MM.1S (cell line): Measurements from ENCODE around the gene DHRS12.

ENCODE experiments used
- DNase-seq: peaks from one replicate; pipeline ENCODE4 v3.0.0-alpha.2; 2015
- H2AFZ ChIP-seq: fragments of 300-600 bp; sonication (generic); 2 replicates; pipeline ENCODE4 v1.6.0; 2016; ENCODE audit warnings: antibody characterized with exemption, low read length
- H3F3A ChIP-seq: fragments of 300-600 bp; sonication (generic); 2 replicates; pipeline ENCODE4 v1.6.1; 2016; ENCODE audit warnings: mild to moderate bottlenecking, antibody characterized with exemption, low read length, moderate library complexity, mixed read lengths; ENCODE audit not compliant: insufficient read depth
- H3K27ac ChIP-seq: fragments of 300-600 bp; sonication (generic); 2 replicates; pipeline ENCODE4 v1.5.1; 2016; ENCODE audit warnings: mild to moderate bottlenecking, low read length
- H3K27me3 ChIP-seq: fragments of 300-600 bp; sonication (generic); replicated peaks from 2 replicates; pipeline ENCODE4 v1.6.0; 2016; ENCODE audit warnings: low read length; ENCODE audit not compliant: insufficient read depth
- H3K36me3 ChIP-seq: fragments of 300-600 bp; sonication (generic); replicated peaks from 2 replicates; pipeline ENCODE4 v1.6.1; 2016; ENCODE audit warnings: mild to moderate bottlenecking, low read length, mixed read lengths; ENCODE audit not compliant: insufficient read depth
- H3K4me1 ChIP-seq: fragments of 300-600 bp; sonication (generic); 2 replicates; pipeline ENCODE4 v1.6.1; 2016; ENCODE audit warnings: low read length, mixed read lengths
- H3K4me2 ChIP-seq: fragments of 300-600 bp; sonication (generic); 2 replicates; pipeline ENCODE4 v1.6.0; 2016; ENCODE audit warnings: low read depth, low read length
- H3K4me3 ChIP-seq: fragments of 300-600 bp; sonication (generic); 2 replicates; pipeline ENCODE4 v1.5.1; 2016; ENCODE audit warnings: low read length, mixed read lengths
- H3K79me2 ChIP-seq: fragments of 300-600 bp; sonication (generic); 2 replicates; pipeline ENCODE4 v1.6.1; 2016; ENCODE audit warnings: mixed run types, low read length, mixed read lengths
- H3K9ac ChIP-seq: fragments of 300-600 bp; sonication (generic); 2 replicates; pipeline ENCODE4 v1.6.1; 2016; ENCODE audit warnings: low read length, mixed read lengths
- H3K9me2 ChIP-seq: fragments of 300-600 bp; sonication (generic); replicated peaks from 2 replicates; pipeline ENCODE4 v1.6.1; 2016; ENCODE audit warnings: mild to moderate bottlenecking, low read length, mixed read lengths; ENCODE audit not compliant: insufficient read depth
- H3K9me3 ChIP-seq: fragments of 300-600 bp; sonication (generic); replicated peaks from 2 replicates; pipeline ENCODE4 v1.6.1; 2016; ENCODE audit warnings: mild to moderate bottlenecking, low read length, mixed read lengths; ENCODE audit not compliant: insufficient read depth
- H4K20me1 ChIP-seq: fragments of 300-600 bp; sonication (generic); 2 replicates; pipeline ENCODE4 v1.6.1; 2016; ENCODE audit warnings: mild to moderate bottlenecking, low read length, moderate library complexity, mixed read lengths; ENCODE audit not compliant: insufficient read depth
- CTCF ChIP-seq: fragments of 300-600 bp; sonication (generic); IDR thresholded peaks from 2 replicates; pipeline ENCODE4 v1.5.1; 2016; ENCODE audit warnings: antibody characterized with exemption, low read length, mixed read lengths
- EZH2 ChIP-seq: fragments of 300-600 bp; sonication (generic); optimal IDR thresholded peaks from 2 replicates; pipeline ENCODE3; 2017; ENCODE audit warnings: low read depth, mild to moderate bottlenecking, antibody characterized with exemption, low read length, mixed read lengths
- EZH2phosphoT487 ChIP-seq: fragments of 300-600 bp; sonication (generic); IDR thresholded peaks from 2 replicates; pipeline ENCODE4 v1.6.1; 2018; ENCODE audit warnings: antibody characterized with exemption, low read length

Gene DHRS12

DNA sequence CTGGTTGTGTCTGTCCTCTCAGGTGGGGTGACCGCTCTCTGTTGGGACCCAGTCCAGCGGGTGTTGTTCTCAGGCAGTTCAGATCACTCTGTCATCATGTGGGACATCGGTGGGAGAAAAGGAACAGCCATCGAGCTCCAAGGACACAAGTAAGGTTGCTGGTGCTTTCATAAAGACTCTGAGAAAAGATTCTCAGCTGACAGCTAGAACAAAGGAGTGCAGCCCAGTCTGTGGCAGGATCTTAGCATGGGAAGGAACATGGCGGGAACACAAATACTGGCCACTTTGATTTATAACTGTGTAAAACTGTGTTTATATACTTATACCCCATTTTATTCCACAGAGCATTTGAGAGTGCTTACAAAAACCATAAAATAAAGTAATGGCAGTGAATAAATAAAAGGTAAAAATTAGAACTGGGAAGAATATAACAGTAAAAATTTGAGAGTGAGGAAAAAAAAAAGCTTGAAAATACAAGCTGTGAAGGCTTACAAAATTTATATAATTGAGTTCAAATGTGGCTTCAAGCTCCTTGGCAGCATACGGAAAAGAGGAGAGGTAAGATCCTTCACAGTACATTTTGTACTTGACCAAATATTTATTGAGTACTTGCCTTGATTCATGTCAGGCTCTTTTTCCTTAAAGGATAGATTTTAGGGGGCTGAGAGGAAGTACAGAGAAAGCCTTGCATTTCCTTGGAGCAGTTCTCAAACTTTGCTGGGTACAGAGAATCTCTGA is 64.8 kb downstream of the DHRS12 start:
- H3K9me3 ChIP-seq: no peaks in the 10 kb centered on the region
- no peaks in the 10 kb centered on the region for H3F3A ChIP-seq
- no peaks in the 10 kb centered on the region for H3K27me3 ChIP-seq
- no peak for DNase-seq
- no peak overlapping the region for H3K4me2 ChIP-seq
- no peaks in the 10 kb centered on the region for H3K79me2 ChIP-seq
- H2AFZ ChIP-seq: no peak overlapping the region
- no peaks in the 10 kb centered on the region for H4K20me1 ChIP-seq
- no peak overlapping the region for H3K27ac ChIP-seq
- TF ChIP-seq CTCF (no peak), EZH2phosphoT487 (no peak), EZH2 (no peak)
- H3K9ac ChIP-seq: no peak overlapping the region
- H3K4me1 ChIP-seq: no peaks in the 10 kb centered on the region
- no peaks in the 10 kb centered on the region for H3K36me3 ChIP-seq
- H3K4me3 ChIP-seq: no peak overlapping the region
- no peaks in the 10 kb centered on the region for H3K9me2 ChIP-seq

DNA sequence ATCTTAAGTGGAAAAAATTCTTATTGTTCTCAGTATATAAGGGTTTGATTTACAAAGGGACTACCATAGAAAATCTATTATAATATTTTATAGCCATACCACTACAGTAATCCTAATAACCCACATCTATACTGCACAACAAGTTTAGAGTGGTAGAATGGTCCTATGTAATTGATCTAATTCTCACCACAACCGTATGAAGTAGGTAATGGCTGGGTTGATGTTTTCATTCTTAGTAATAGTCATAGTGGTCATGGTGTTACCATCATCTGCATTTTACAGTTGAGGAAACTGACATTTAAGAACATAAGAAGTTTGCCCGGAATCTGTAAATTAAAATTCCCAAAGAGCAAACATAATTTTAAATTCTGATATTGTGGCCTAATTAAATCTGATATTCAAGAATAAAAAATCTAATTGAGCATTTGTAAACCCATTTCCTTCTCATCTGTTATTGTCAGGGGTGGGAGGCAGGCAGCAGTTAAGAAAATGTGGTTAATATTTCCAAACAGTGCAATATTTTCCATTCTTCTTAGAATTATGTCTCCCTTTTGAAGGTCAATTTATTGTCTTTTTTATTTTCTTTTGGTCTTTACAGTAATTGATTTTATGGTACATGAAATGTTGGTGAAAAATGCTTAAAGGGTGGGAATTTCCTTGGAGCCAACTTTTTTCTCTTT is 65.6 kb downstream of the DHRS12 start:
- no peak overlapping the region for H3K4me3 ChIP-seq
- no peak overlapping the region for H2AFZ ChIP-seq
- no peak overlapping the region for H3K4me2 ChIP-seq
- no peaks in the 10 kb centered on the region for H4K20me1 ChIP-seq
- no peak for DNase-seq
- no peaks in the 10 kb centered on the region for H3K4me1 ChIP-seq
- H3K79me2 ChIP-seq: no peaks in the 10 kb centered on the region
- no peaks in the 10 kb centered on the region for H3K9me2 ChIP-seq
- H3K27me3 ChIP-seq: no peaks in the 10 kb centered on the region
- no peaks in the 10 kb centered on the region for H3K36me3 ChIP-seq
- no peak overlapping the region for H3K27ac ChIP-seq
- H3F3A ChIP-seq: no peaks in the 10 kb centered on the region
- no peak overlapping the region for H3K9ac ChIP-seq
- TF ChIP-seq EZH2 (no peak), CTCF (no peak), EZH2phosphoT487 (no peak)
- no peaks in the 10 kb centered on the region for H3K9me3 ChIP-seq

GRCh38 chr13:51737609-51738008 is 66.4 kb downstream of the DHRS12 start:
- H3F3A ChIP-seq: no peaks in the 10 kb centered on the region
- no peaks in the 10 kb centered on the region for H3K79me2 ChIP-seq
- H3K9ac ChIP-seq: no peak overlapping the region
- no peaks in the 10 kb centered on the region for H3K9me2 ChIP-seq
- H3K4me2 ChIP-seq: no peak overlapping the region
- TF ChIP-seq EZH2 (no peak), EZH2phosphoT487 (no peak), CTCF (no peak)
- no peaks in the 10 kb centered on the region for H3K9me3 ChIP-seq
- H3K4me1 ChIP-seq: no peaks in the 10 kb centered on the region
- H3K27ac ChIP-seq: no peak overlapping the region
- no peak for DNase-seq
- no peaks in the 10 kb centered on the region for H3K36me3 ChIP-seq
- no peak overlapping the region for H3K4me3 ChIP-seq
- no peak overlapping the region for H2AFZ ChIP-seq
- H4K20me1 ChIP-seq: no peaks in the 10 kb centered on the region
- H3K27me3 ChIP-seq: no peaks in the 10 kb centered on the region
